ENCODE results near the gene ADRA2B. TPM values are rescaled to one million over a fixed set of nuclear protein-coding genes. Genes with fewer than 3 reads are reported as not detected.
A peak's percentile ranks its signal among the peaks of the same experiment; 100 is the strongest.

The ADRA2B gene
- total RNA-seq, 1 experiment from 2014 or later = not detected

DNA sequence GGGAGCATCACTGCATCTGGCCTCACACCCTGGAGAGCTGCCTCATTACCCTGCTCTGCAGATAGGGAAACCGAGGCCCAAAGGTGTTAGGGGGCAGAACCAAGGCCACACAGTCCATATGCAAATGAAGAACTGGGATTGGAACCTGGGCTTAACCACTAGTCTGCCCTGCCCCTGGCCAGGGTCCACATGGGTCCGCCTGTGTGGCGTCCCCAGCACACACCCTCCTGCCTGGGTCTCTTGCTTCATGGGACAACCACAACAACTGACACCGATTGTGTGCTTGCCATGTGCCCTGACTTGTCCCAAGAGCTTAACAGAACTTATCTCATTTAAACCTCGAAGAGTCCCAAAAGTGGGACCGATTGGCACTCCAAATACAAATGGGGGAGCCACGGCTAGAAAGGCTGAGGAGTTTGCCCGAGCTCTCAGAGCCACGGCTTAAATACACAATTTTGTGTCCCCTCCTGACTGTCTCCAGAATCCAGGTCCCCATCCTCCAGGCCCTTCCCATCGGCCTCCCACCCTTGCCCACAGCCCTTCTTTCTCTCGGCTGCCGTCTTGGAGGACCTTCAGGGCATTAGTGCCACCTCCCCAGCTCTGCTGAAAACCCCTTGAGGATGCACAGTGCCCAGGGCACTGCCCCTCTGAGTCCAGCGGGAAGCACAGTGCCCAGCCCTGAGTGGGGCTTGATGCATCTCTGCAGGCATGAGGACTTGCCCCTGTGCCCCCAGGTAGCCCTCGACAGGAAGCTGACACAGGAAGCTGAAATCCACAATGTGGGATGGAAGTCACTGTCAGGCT is 34.6 kb upstream of the ADRA2B start:
- H3K27ac ChIP-seq (ENCODE audit: low read depth, low read length, poor library complexity, severe bottlenecking) = no peak overlapping the region
- no peak overlapping the region for H3K4me3 ChIP-seq (ENCODE audit: low read depth, low read length, poor library complexity, severe bottlenecking)
- ChIA-PET CTCF (interaction anchor here (0.6 kb wide), 1 partner anchor 28 kb away, joined by 6 read pairs; no protein-coding TSS in a partner anchor), POLR2A (ENCODE audit: low non-redundant PET) (no interaction called here)
- H3K4me1 ChIP-seq (ENCODE audit: insufficient read depth, low read length, poor library complexity, severe bottlenecking) = peaks cover 9% of the 10 kb centered on the region
- no peak for DNase-seq (ENCODE audit: low spot score)
- H3K27me3 ChIP-seq (replicated peaks; ENCODE audit: insufficient read depth, low read depth, low read length, poor library complexity) = no peaks in the 10 kb centered on the region
- no peak for TF ChIP-seq CTCF (conservative IDR thresholded peaks at IDR 0.05; ENCODE audit: low read depth, low read length)
- no peaks in the 10 kb centered on the region for H3K9me3 ChIP-seq (ENCODE audit: low read depth, low read length, poor library complexity, severe bottlenecking)
- no TSS peak for BruUV-seq (replicated peaks)
- no peaks in the 10 kb centered on the region for H3K36me3 ChIP-seq (ENCODE audit: insufficient read depth, low read length, poor library complexity, severe bottlenecking)
- intact Hi-C loops (cut with micrococcal nuclease; ENCODE audit: unreplicated experiment) = no loop called here

DNA sequence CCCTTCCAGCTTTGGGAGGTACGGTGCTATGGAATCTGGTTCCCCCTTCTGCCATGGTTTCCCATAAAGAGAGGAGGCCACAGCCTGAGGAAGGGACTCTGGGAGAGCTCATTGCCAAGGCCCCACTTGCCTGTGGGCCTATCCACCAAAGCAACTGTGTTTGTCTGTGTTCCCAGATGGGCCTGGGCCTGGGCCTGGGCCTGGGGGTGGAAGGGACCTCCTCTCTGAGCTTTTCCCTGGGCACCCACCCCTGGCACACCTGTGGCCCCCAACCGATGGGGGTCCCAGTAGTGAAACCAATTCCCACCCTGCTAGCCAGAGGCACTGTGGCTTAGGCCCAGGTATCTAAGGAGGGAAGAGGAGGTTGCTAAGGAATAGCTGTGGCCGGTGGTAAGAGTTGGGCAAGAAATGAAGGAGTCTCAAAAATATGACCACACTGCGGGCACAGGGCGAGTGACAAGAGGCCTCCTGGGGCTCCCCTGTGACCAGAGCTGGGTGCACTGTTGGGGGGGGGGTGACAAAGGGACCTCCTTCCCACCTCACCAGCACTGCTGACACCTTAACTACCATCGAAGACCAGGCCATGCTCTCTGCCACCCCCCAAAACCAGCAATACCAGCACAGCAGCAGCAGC is 33.8 kb upstream of the ADRA2B start:
- Histone ChIP-seq H3K9me3 (ENCODE audit: low read depth, low read length, poor library complexity, severe bottlenecking) (no peaks in the 10 kb centered on the region), H3K27me3 (replicated peaks; ENCODE audit: insufficient read depth, low read depth, low read length, poor library complexity) (no peaks in the 10 kb centered on the region), H3K4me3 (ENCODE audit: low read depth, low read length, poor library complexity, severe bottlenecking) (no peak overlapping the region), H3K36me3 (ENCODE audit: insufficient read depth, low read length, poor library complexity, severe bottlenecking) (no peaks in the 10 kb centered on the region), H3K27ac (ENCODE audit: low read depth, low read length, poor library complexity, severe bottlenecking) (no peak overlapping the region), H3K4me1 (ENCODE audit: insufficient read depth, low read length, poor library complexity, severe bottlenecking) (peaks cover 9% of the 10 kb centered on the region)
- no peak for DNase-seq (ENCODE audit: low spot score)
- ChIA-PET CTCF (no interaction called here), POLR2A (ENCODE audit: low non-redundant PET) (no interaction called here)
- BruUV-seq (replicated peaks) = no TSS peak
- intact Hi-C loops (cut with micrococcal nuclease; ENCODE audit: unreplicated experiment) = no loop called here
- TF ChIP-seq CTCF (conservative IDR thresholded peaks at IDR 0.05; ENCODE audit: low read depth, low read length) = no peak
- TF ChIP-seq EZH2 (IDR thresholded peaks at IDR 0.05; ENCODE audit: borderline replicate concordance, low read depth, low read length, poor library complexity, severe bottlenecking) = no peak

DNA sequence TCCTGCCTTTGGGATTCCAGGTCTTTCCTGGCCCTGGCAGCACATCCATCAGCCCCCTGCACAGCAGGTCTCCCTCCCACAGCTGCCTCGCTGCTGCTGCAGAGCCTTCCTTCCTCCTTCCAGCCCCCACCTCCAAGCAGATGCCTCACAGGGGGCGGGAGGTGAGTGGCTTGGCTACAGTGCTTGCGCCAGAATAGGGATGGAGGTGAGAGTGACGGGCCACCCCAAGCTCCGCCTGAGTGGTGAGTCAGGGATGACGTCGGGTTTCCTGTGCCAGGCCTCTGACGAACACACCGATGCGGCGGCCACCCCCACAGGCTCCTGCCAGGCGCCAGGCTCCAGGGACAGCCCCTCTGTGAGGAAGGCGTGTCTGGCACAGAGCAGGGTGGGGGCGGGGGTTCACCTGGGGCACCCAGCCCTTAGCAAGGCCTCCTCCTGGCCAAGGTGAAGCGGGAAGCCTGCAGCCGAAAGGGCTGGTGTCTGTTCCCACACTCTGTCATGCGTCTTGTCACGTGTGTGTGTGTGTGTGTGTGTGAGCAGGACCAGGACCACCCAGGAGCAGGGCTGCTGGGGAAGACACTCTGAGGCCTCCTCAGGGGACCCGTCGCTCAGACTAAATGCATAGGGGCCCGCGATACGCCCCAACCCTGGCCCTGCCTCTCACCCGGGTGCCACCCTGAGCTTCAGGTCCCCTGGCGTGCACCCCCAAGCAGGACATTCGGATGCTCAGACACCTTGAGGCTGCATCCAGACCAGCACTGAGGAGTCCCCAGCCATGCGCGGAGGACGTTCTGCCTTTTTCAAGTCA is 32.2 kb upstream of the ADRA2B start:
- POLR2A ChIA-PET (ENCODE audit: low non-redundant PET) = no interaction called here
- intact Hi-C loops (cut with micrococcal nuclease; ENCODE audit: unreplicated experiment) = no loop called here
- no peak for TF ChIP-seq EZH2 (IDR thresholded peaks at IDR 0.05; ENCODE audit: borderline replicate concordance, low read depth, low read length, poor library complexity, severe bottlenecking)
- no peak for TF ChIP-seq CTCF (conservative IDR thresholded peaks at IDR 0.05; ENCODE audit: low read depth, low read length)

More for the DNA sequence above, 32.2 kb upstream of the ADRA2B start:
- Histone ChIP-seq H3K27ac (ENCODE audit: low read depth, low read length, poor library complexity, severe bottlenecking) (peak overlapping the region; percentile 22), H3K36me3 (ENCODE audit: insufficient read depth, low read length, poor library complexity, severe bottlenecking) (no peaks in the 10 kb centered on the region), H3K27me3 (replicated peaks; ENCODE audit: insufficient read depth, low read depth, low read length, poor library complexity) (no peaks in the 10 kb centered on the region), H3K9me3 (ENCODE audit: low read depth, low read length, poor library complexity, severe bottlenecking) (no peaks in the 10 kb centered on the region), H3K4me3 (ENCODE audit: low read depth, low read length, poor library complexity, severe bottlenecking) (no peak overlapping the region), H3K4me1 (ENCODE audit: insufficient read depth, low read length, poor library complexity, severe bottlenecking) (peaks cover 9% of the 10 kb centered on the region)
- peak; percentile 77 for DNase-seq (ENCODE audit: low spot score)
- CTCF ChIA-PET = interaction anchor here (2.3 kb wide), 1 partner anchor 26 kb away, joined by 7 read pairs; no protein-coding TSS in a partner anchor
- BruUV-seq (replicated peaks) = no TSS peak
